ENCODE measurements around the gene DPP6. TPM values are rescaled to one million over a fixed set of nuclear protein-coding genes. Genes with fewer than 3 reads are reported as not detected.

Gene DPP6
- total RNA-seq, 1 experiment from 2014 or later, result not detected

DNA sequence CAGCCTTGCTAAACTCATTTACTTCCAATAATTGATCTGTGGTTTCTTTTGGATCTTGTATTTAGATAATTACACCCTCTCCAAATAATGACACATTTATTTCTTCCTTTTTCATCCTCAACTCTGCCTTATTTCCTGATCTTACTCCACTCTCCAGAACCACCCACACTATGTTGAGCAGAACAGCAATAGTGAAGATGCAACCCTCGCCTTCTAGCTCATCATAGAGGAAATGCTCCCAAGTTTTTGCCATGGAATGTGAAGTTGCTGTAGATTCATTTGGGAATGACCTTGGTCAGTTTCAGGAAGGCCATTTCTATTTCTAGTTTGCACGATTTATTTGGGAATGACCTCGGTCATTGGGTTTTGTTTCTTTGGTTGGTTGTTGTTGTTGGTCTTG, 636.8 kb downstream of the DPP6 start:
- Histone ChIP-seq H3K27ac (ENCODE audit: low read length) (no peak overlapping the region), H3K4me2 (ENCODE audit: low read length) (no peak overlapping the region), H3K9ac (ENCODE audit: low read length) (no peak overlapping the region), H3K4me3 (ENCODE audit: low read length) (no peak overlapping the region), H3K36me3 (ENCODE audit: low read depth, low read length) (no peaks in the 10 kb centered on the region), H3K4me1 (ENCODE audit: insufficient read depth, low read length) (no peaks in the 10 kb centered on the region), H3K27me3 (ENCODE audit: low read length) (no peaks in the 10 kb centered on the region; the same call in 1 of the 2 replicates), H3K79me2 (ENCODE audit: low read length) (no peaks in the 10 kb centered on the region), H3K9me2 (replicated peaks; ENCODE audit: low read length) (no peaks in the 10 kb centered on the region), H4K20me1 (ENCODE audit: low read length) (no peaks in the 10 kb centered on the region), H3K9me3 (ENCODE audit: low read length) (no peaks in the 10 kb centered on the region), H3F3A (ENCODE audit: low read length, unreplicated experiment) (no peaks in the 10 kb centered on the region), H2AFZ (ENCODE audit: low read length) (no peak overlapping the region)
- ChIA-PET CTCF (no interaction called here), POLR2A (ENCODE audit: unreplicated experiment) (no interaction called here)
- ATAC-seq (no peak), DNase-seq (no peak)
- no peak for TF ChIP-seq EZH2 (IDR thresholded peaks at IDR 0.05; ENCODE audit: low read length, unreplicated experiment)
- TF ChIP-seq, protein P1, sequence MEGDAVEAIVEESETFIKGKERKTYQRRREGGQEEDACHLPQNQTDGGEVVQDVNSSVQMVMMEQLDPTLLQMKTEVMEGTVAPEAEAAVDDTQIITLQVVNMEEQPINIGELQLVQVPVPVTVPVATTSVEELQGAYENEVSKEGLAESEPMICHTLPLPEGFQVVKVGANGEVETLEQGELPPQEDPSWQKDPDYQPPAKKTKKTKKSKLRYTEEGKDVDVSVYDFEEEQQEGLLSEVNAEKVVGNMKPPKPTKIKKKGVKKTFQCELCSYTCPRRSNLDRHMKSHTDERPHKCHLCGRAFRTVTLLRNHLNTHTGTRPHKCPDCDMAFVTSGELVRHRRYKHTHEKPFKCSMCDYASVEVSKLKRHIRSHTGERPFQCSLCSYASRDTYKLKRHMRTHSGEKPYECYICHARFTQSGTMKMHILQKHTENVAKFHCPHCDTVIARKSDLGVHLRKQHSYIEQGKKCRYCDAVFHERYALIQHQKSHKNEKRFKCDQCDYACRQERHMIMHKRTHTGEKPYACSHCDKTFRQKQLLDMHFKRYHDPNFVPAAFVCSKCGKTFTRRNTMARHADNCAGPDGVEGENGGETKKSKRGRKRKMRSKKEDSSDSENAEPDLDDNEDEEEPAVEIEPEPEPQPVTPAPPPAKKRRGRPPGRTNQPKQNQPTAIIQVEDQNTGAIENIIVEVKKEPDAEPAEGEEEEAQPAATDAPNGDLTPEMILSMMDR (conservative IDR thresholded peaks at IDR 0.05; ENCODE audit: low read depth, low read length), result no peak
- no peak for TF ChIP-seq EZH2phosphoT487 (IDR thresholded peaks at IDR 0.05; ENCODE audit: borderline replicate concordance, low read length)
- intact Hi-C loops (cut with micrococcal nuclease), result no loop called here
- BruUV-seq (replicated peaks), result no TSS peak

DNA sequence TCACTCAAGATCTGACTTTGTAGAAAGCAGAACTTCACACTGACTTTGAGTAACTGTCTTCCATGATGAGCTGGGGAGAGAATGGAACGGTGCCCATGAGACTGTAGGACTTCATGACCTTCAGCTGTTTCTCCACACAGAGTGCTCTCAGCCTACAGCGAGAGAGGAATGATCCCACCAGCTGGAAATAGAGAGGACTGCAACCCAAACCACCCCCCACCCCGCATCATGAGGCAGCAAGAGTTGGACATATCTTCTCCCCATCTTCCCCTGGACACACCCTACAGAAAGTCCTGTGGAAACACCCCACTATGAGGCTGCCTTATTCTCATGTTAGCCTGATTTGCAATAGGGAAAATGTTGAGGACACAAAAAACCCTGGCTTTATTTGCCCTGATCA, 638.2 kb downstream of the DPP6 start:
- no peaks in the 10 kb centered on the region for H3F3A ChIP-seq (ENCODE audit: low read length, unreplicated experiment)
- H4K20me1 ChIP-seq (ENCODE audit: low read length), result no peaks in the 10 kb centered on the region
- H3K79me2 ChIP-seq (ENCODE audit: low read length), result no peaks in the 10 kb centered on the region
- intact Hi-C loops (cut with micrococcal nuclease), result no loop called here
- no peak for TF ChIP-seq EZH2phosphoT487 (IDR thresholded peaks at IDR 0.05; ENCODE audit: borderline replicate concordance, low read length)
- TF ChIP-seq, protein P1 (conservative IDR thresholded peaks at IDR 0.05; ENCODE audit: low read depth, low read length), result no peak
- TF ChIP-seq EZH2 (IDR thresholded peaks at IDR 0.05; ENCODE audit: low read length, unreplicated experiment), result no peak
- H2AFZ ChIP-seq (ENCODE audit: low read length), result no peak overlapping the region
- no peaks in the 10 kb centered on the region for H3K4me1 ChIP-seq (ENCODE audit: insufficient read depth, low read length)
- no peaks in the 10 kb centered on the region for H3K36me3 ChIP-seq (ENCODE audit: low read depth, low read length)
- no peaks in the 10 kb centered on the region; the same call in 1 of the 2 replicates for H3K27me3 ChIP-seq (ENCODE audit: low read length)
- H3K27ac ChIP-seq (ENCODE audit: low read length), result no peak overlapping the region
- H3K4me3 ChIP-seq (ENCODE audit: low read length), result no peak overlapping the region
- ChIA-PET CTCF (no interaction called here), POLR2A (ENCODE audit: unreplicated experiment) (no interaction called here)
- H3K9ac ChIP-seq (ENCODE audit: low read length), result no peak overlapping the region
- BruUV-seq (replicated peaks), result no TSS peak
- ATAC-seq (no peak), DNase-seq (no peak)
- H3K9me2 ChIP-seq (replicated peaks; ENCODE audit: low read length), result no peaks in the 10 kb centered on the region
- no peak overlapping the region for H3K4me2 ChIP-seq (ENCODE audit: low read length)
- no peaks in the 10 kb centered on the region for H3K9me3 ChIP-seq (ENCODE audit: low read length)

GRCh38 chr7:154693661-154694060, 641.5 kb downstream of the DPP6 start:
- Histone ChIP-seq H3K4me2 (ENCODE audit: low read length) (no peak overlapping the region), H3K4me3 (ENCODE audit: low read length) (no peak overlapping the region), H2AFZ (ENCODE audit: low read length) (no peak overlapping the region), H3K4me1 (ENCODE audit: insufficient read depth, low read length) (no peaks in the 10 kb centered on the region), H3K27me3 (ENCODE audit: low read length) (no peaks in the 10 kb centered on the region; the same call in 1 of the 2 replicates), H3K27ac (ENCODE audit: low read length) (no peak overlapping the region), H3K9me3 (ENCODE audit: low read length) (no peaks in the 10 kb centered on the region), H3K36me3 (ENCODE audit: low read depth, low read length) (no peaks in the 10 kb centered on the region), H3K9me2 (replicated peaks; ENCODE audit: low read length) (no peaks in the 10 kb centered on the region), H3K9ac (ENCODE audit: low read length) (no peak overlapping the region), H3F3A (ENCODE audit: low read length, unreplicated experiment) (no peaks in the 10 kb centered on the region), H4K20me1 (ENCODE audit: low read length) (no peaks in the 10 kb centered on the region), H3K79me2 (ENCODE audit: low read length) (no peaks in the 10 kb centered on the region)
- no TSS peak for BruUV-seq (replicated peaks)
- ChIA-PET CTCF (interaction anchor here (0.6 kb wide), 1 partner anchor 138 kb away, joined by 3 read pairs; no protein-coding TSS in a partner anchor), POLR2A (ENCODE audit: unreplicated experiment) (no interaction called here)
- no peak for ATAC-seq
- intact Hi-C loops (cut with micrococcal nuclease), result no loop called here
- no peak for DNase-seq
- TF ChIP-seq EZH2 (IDR thresholded peaks at IDR 0.05; ENCODE audit: low read length, unreplicated experiment) (no peak), EZH2phosphoT487 (IDR thresholded peaks at IDR 0.05; ENCODE audit: borderline replicate concordance, low read length) (no peak)
- TF ChIP-seq, protein P1 (conservative IDR thresholded peaks at IDR 0.05; ENCODE audit: low read depth, low read length), result no peak
